Endothelial cell of umbilical vein (primary cell): ENCODE measurements around the gene ACAP2. TPM values are rescaled to one million over a fixed set of nuclear protein-coding genes. Genes with fewer than 3 reads are reported as not detected.

Source experiments
- BruUV-seq: library from RNA; stranded (reverse); fragments of 400-500 nt; replicated peaks from 2 replicates; lab custom pipeline; 2021; lab: Mats Ljungman, UMichigan
- CTCF ChIA-PET: fragments of 300-600, 350-600 bp; sonication (Branson Sonifier 250); formaldehyde crosslinking; loops from one replicate; lab custom pipeline; 2021; ENCODE audit warnings: antibody characterized with exemption, inconsistent platforms; lab: Charles Lee
- POLR2A ChIA-PET: fragments of 300-600, 350-600 bp; sonication (Branson Sonifier 250); formaldehyde crosslinking; loops from one replicate; lab custom pipeline; 2021; ENCODE audit warnings: antibody characterized with exemption, inconsistent platforms; lab: Charles Lee
- DNase-seq: peaks from one replicate; pipeline ENCODE4 v3.0.0-alpha.2; 2011; ENCODE audit warnings: low read depth, low spot score
- FAIRE-seq: peaks from 2 replicates; lab custom pipeline; 2011; peaks lifted over from hg19 to GRCh38; lab: Jason Lieb, UNC
- H2AFZ ChIP-seq: 2 replicates; pipeline ENCODE4 v1.6.0; 2012; ENCODE audit warnings: low read depth, low read length, control low read depth, inconsistent platforms
- H3K27ac ChIP-seq: 2 replicates; pipeline ENCODE4 v1.5.1; 2011; ENCODE audit warnings: low read depth, mild to moderate bottlenecking, control low read depth, low read length, moderate library complexity; ENCODE audit not compliant: insufficient read depth
- H3K27me3 ChIP-seq, 2 experiments: 2 replicates each; pipeline versions ENCODE4 v1.6.0 to v1.6.1; 2011; ENCODE audit warnings: low read length in 2 of 2, mixed read lengths in 1 of 2; ENCODE audit not compliant: control insufficient read depth in 2 of 2, insufficient read depth in 2 of 2
- H3K36me3 ChIP-seq, 2 experiments: 2 replicates in 1 of 2; 3 replicates in 1 of 2; pipeline ENCODE4 v1.5.1; 2011; ENCODE audit warnings: low read length in 2 of 2, mild to moderate bottlenecking in 1 of 2, moderate library complexity in 1 of 2; ENCODE audit not compliant: control insufficient read depth in 2 of 2, insufficient read depth in 2 of 2; ENCODE audit errors: extremely low read depth in 1 of 2
- H3K4me1 ChIP-seq: 3 replicates; pipeline ENCODE4 v1.5.1; 2011; ENCODE audit warnings: mild to moderate bottlenecking, low read length; ENCODE audit not compliant: control insufficient read depth, insufficient read depth; ENCODE audit errors: extremely low read depth
- H3K4me2 ChIP-seq: 2 replicates; pipeline ENCODE4 v1.6.1; 2011; ENCODE audit warnings: low read length, control low read depth, mixed read lengths; ENCODE audit not compliant: insufficient read depth
- H3K4me3 ChIP-seq, 3 experiments: fragments of 200-600 bp in 1 of 3; sonication (generic), shearing (Covaris generic) in 1 of 3; replicated peaks in 1 of 3; 2 replicates each; pipeline ENCODE4 v1.5.1; 2011 to 2016; ENCODE audit warnings: control low read depth in 3 of 3, low read length in 3 of 3, mild to moderate bottlenecking in 2 of 3, inconsistent platforms in 1 of 3, low read depth in 1 of 3, moderate library complexity in 1 of 3; ENCODE audit not compliant: insufficient read depth in 1 of 3
- H3K79me2 ChIP-seq: 2 replicates; pipeline ENCODE4 v1.6.0; 2012; ENCODE audit warnings: low read length, inconsistent platforms; ENCODE audit not compliant: control insufficient read depth, insufficient read depth
- H3K9ac ChIP-seq: replicated peaks from 2 replicates; pipeline ENCODE3; 2011; ENCODE audit warnings: low read length, control low read depth; ENCODE audit not compliant: insufficient read depth; ENCODE audit errors: extremely low read depth
- H3K9me1 ChIP-seq: replicated peaks from 3 replicates; pipeline ENCODE4 v1.6.0; 2011; ENCODE audit warnings: mild to moderate bottlenecking, low read length; ENCODE audit not compliant: control insufficient read depth, insufficient read depth; ENCODE audit errors: extremely low read depth
- H3K9me3 ChIP-seq: replicated peaks from 2 replicates; pipeline ENCODE4 v1.5.1; 2012; ENCODE audit warnings: low read length, inconsistent platforms; ENCODE audit not compliant: control insufficient read depth, insufficient read depth
- H4K20me1 ChIP-seq: replicated peaks from 2 replicates; pipeline ENCODE3; 2011; ENCODE audit warnings: mild to moderate bottlenecking, low read length; ENCODE audit not compliant: control insufficient read depth, insufficient read depth; ENCODE audit errors: extremely low read depth
- CTCF ChIP-seq, 2 donors: IDR thresholded peaks; 1 replicate in 1 of 2; 2 replicates in 1 of 2; pipeline ENCODE4 v1.5.1; 2011; ENCODE audit warnings: low read length in 2 of 2, mild to moderate bottlenecking in 2 of 2, moderate library complexity in 2 of 2, control low read depth in 1 of 2, inconsistent platforms in 1 of 2, low read depth in 1 of 2; ENCODE audit not compliant: insufficient read depth in 1 of 2; ENCODE audit errors: extremely low read depth in 1 of 2
- EZH2 ChIP-seq: IDR thresholded peaks from 2 replicates; pipeline ENCODE4 v1.6.1; 2012; ENCODE audit warnings: borderline replicate concordance, low read depth, mild to moderate bottlenecking, moderate library complexity, low read length, inconsistent platforms; ENCODE audit not compliant: severe bottlenecking
- FOS ChIP-seq: IDR thresholded peaks from 2 replicates; pipeline ENCODE4 v1.6.1; 2011; ENCODE audit warnings: mild to moderate bottlenecking, low read length, moderate library complexity, borderline replicate concordance; ENCODE audit not compliant: insufficient read depth
- GATA2 ChIP-seq: IDR thresholded peaks from 2 replicates; pipeline ENCODE4 v1.7.0; 2011; ENCODE audit warnings: low read depth, mild to moderate bottlenecking, moderate library complexity, mixed read lengths, low read length; ENCODE audit not compliant: insufficient read length, insufficient read depth
- JUN ChIP-seq: IDR thresholded peaks from 2 replicates; pipeline ENCODE4 v1.6.1; 2011; ENCODE audit warnings: borderline replicate concordance, low read depth; ENCODE audit not compliant: insufficient read length, insufficient read depth
- MAX ChIP-seq: IDR thresholded peaks from 2 replicates; pipeline ENCODE4 v1.6.1; 2011; ENCODE audit not compliant: insufficient read depth, insufficient read length
- MYC ChIP-seq: IDR thresholded peaks from one replicate; pipeline ENCODE4 v1.6.1; 2011; ENCODE audit warnings: mild to moderate bottlenecking, low read depth, low read length
- POLR2A ChIP-seq: IDR thresholded peaks from 2 replicates; pipeline ENCODE4 v1.6.1; 2012; ENCODE audit warnings: low read depth, mild to moderate bottlenecking, control low read depth, low read length
- POLR2AphosphoS5 ChIP-seq: IDR thresholded peaks from 2 replicates; pipeline ENCODE4 v1.6.1; 2012; ENCODE audit warnings: low read depth, mild to moderate bottlenecking, control low read depth, low read length, moderate library complexity; ENCODE audit not compliant: insufficient read depth
- dilution Hi-C: fragments of 300-500 bp; cut with MboI; formaldehyde crosslinking; loops from one replicate; pipeline ENCODE4 v1.15.0; 2019; ENCODE audit warnings: low sequenced_read_pairs; ENCODE audit not compliant: extremely low pct_ligation_motif_present
- intact Hi-C: fragments of 100-400 bp; cut with micrococcal nuclease; formaldehyde crosslinking; loops from one replicate; pipeline ENCODE4 v1.10.0; 2022
- polyA plus RNA-seq, 4 experiments: library from polyadenylated mRNA; depleted of rRNA in 3 of 4; stranded (reverse) in 3 of 4; unstranded in 1 of 4; fragments of >200 nt; gene quantifications; 2 replicates each; pipeline versions ENCODE4 v1.2.1 to v1.2.3, GENCODE V29; 2011 to 2012; ENCODE audit warnings: missing spikeins in 1 of 4
- total RNA-seq: library from RNA; stranded (reverse); gene quantifications from 2 replicates; pipeline ENCODE4 v1.2.3, GENCODE V29; 2021

The ACAP2 gene
- total and polyA plus RNA-seq, 2 donors (not counting 3 experiments of a cell fraction or from before 2014, with no cell fraction given): 13.6 to 36.9 TPM

- Histone ChIP-seq H3K4me3 (no peak overlapping the region), H3K9ac (no peak overlapping the region), H2AFZ (no peak overlapping the region), H3K9me1 (no peaks in the 10 kb centered on the region), H3K36me3 (peaks cover 3 to 7% of the 10 kb centered on the region in 2 experiments), H3K4me2 (no peak overlapping the region), H3K4me1 (peaks cover 8% of the 10 kb centered on the region), H4K20me1 (no peaks in the 10 kb centered on the region), H3K9me3 (no peaks in the 10 kb centered on the region), H3K27me3 (no peaks in the 10 kb centered on the region), H3K27ac (no peak overlapping the region), H3K79me2 (peaks cover 2% of the 10 kb centered on the region)
- no peak for DNase-seq
- intact Hi-C loops (no loop called here), dilution Hi-C loops (loop anchor here (10.0 kb wide), 1 partner anchor 556 kb away; the partner anchor contains the start of gene FAM43A)
- BruUV-seq: no TSS peak
- TF ChIP-seq JUN: no peak
- no peak for TF ChIP-seq POLR2AphosphoS5
- TF ChIP-seq GATA2: no peak
- no peak for TF ChIP-seq FOS
- no peak for TF ChIP-seq MYC
- TF ChIP-seq POLR2A: no peak
- TF ChIP-seq CTCF (IDR thresholded peaks at IDR 0.05; ENCODE audit: extremely low read depth in 1 of 2, insufficient read depth in 1 of 2, low read depth in 1 of 2, low read length in 2 of 2): no peak
- no peak for TF ChIP-seq MAX
- no peak for TF ChIP-seq EZH2
- no peak for FAIRE-seq
- ChIA-PET POLR2A (no interaction called here), CTCF (interaction anchor here (1.7 kb wide), 1 partner anchor 558 kb away, joined by 7 read pairs; no protein-coding TSS in a partner anchor)
Observed at GRCh38 chr3:195240939-195241338, 201.9 kb downstream of the ACAP2 start.
